ENCODE data around the gene P2RX5. TPM values are rescaled to one million over a fixed set of nuclear protein-coding genes. Genes with fewer than 3 reads are reported as not detected.
"Not testable (repeated sequence)": the region's sequence is repeated elsewhere in the genome, so short reads cannot be mapped to it uniquely, and the experiment has no call there.

P2RX5 gene
- total and polyA plus RNA-seq, 2 experiments from 2014 or later: not detected

DNA sequence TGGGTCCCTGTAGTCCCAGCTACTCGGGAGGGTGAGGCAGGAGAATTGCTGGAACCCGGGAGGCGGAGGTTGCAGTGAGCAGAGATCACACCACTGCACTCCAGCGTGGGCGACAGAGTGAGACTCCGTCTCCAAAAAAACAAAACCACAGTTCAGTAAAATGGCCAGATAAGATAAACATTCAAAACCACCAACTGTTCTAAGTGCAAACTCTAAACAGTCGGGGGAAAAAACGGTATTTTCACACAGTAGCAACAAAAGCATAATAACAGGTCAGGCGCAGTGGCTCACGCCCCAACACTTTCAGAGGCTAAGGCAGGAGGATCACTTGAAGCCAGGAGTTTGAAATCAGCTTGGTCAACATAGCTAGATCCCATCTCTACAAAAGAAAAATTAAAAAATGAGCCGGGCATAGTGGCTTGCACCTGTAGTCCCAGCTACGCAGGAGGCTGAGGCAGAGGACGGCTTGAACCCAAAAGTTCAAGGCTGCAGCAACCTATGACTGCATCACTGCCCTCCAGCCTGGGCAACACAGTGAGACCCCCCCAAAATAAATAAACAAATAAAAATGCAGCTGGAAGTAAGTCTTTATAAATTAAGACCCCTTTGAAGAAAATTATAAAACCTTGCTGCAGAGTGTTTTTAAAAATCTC is 17.0 kb upstream of the P2RX5 start:
- TF ChIP-seq, protein P1, sequence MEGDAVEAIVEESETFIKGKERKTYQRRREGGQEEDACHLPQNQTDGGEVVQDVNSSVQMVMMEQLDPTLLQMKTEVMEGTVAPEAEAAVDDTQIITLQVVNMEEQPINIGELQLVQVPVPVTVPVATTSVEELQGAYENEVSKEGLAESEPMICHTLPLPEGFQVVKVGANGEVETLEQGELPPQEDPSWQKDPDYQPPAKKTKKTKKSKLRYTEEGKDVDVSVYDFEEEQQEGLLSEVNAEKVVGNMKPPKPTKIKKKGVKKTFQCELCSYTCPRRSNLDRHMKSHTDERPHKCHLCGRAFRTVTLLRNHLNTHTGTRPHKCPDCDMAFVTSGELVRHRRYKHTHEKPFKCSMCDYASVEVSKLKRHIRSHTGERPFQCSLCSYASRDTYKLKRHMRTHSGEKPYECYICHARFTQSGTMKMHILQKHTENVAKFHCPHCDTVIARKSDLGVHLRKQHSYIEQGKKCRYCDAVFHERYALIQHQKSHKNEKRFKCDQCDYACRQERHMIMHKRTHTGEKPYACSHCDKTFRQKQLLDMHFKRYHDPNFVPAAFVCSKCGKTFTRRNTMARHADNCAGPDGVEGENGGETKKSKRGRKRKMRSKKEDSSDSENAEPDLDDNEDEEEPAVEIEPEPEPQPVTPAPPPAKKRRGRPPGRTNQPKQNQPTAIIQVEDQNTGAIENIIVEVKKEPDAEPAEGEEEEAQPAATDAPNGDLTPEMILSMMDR (IDR thresholded peaks at IDR 0.05; ENCODE audit: poor library complexity): no peak
- no peak for TF ChIP-seq EZH2phosphoT487 (IDR thresholded peaks at IDR 0.05; ENCODE audit: low read depth, severe bottlenecking, unreplicated experiment)
- no peak for TF ChIP-seq EZH2 (IDR thresholded peaks at IDR 0.05; ENCODE audit: borderline replicate concordance)
- WGBS (ENCODE audit: low lambda C conversion rate, missing lambda C conversion rate): 88% methylated on average over 13 of the region's 13 CpGs
- H3K9me3 ChIP-seq (ENCODE audit: low read depth): no peaks in the 10 kb centered on the region
- H3K36me3 ChIP-seq (replicated peaks; ENCODE audit: insufficient read depth, low read depth): no peaks in the 10 kb centered on the region
- no peaks in the 10 kb centered on the region for H3K4me1 ChIP-seq (ENCODE audit: insufficient read depth)
- no peak overlapping the region for H3K4me3 ChIP-seq
- no peak for DNase-seq (ENCODE audit: low spot score)
- no peaks in the 10 kb centered on the region for H4K20me1 ChIP-seq (ENCODE audit: insufficient read depth, poor library complexity, severe bottlenecking)
- no peaks in the 10 kb centered on the region for H3K9me2 ChIP-seq (replicated peaks; ENCODE audit: insufficient read depth)
- no peaks in the 10 kb centered on the region for H3K27me3 ChIP-seq
- H3K27ac ChIP-seq: no peak overlapping the region
- no peak overlapping the region for H3K4me2 ChIP-seq
- no peak overlapping the region for H2AFZ ChIP-seq
- H3K79me2 ChIP-seq: no peaks in the 10 kb centered on the region

DNA sequence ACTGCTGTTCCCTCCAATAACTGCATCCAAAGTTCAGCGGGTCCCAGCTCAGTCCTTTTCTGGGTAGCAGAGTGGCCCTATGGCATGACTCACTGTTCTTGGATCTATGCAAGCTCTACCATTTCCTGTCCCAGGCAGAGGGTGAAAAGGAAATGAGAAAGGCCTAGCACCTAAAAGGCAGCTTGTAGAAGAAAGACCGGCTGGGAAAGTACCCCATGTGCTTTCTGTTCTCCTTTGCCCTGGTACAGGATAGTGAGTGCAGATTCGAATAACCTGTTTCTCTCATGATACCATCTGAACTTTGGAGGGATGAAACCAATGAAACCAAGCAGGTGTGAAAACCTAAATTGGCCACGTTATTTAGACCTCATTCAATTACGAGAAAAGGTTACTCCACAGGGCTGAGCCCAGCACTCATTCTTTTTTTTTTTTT is 15.0 kb upstream of the P2RX5 start:
- no peak for TF ChIP-seq EZH2phosphoT487 (IDR thresholded peaks at IDR 0.05; ENCODE audit: low read depth, severe bottlenecking, unreplicated experiment)
- TF ChIP-seq, protein P1 (IDR thresholded peaks at IDR 0.05; ENCODE audit: poor library complexity): no peak
- TF ChIP-seq EZH2 (IDR thresholded peaks at IDR 0.05; ENCODE audit: borderline replicate concordance): no peak
- WGBS (ENCODE audit: low lambda C conversion rate, missing lambda C conversion rate): 91% methylated on average over 5 of the region's 5 CpGs
- H3K4me3 ChIP-seq: no peak overlapping the region
- no peak for DNase-seq (ENCODE audit: low spot score)
- no peaks in the 10 kb centered on the region for H3K36me3 ChIP-seq (replicated peaks; ENCODE audit: insufficient read depth, low read depth)
- no peaks in the 10 kb centered on the region for H3K4me1 ChIP-seq (ENCODE audit: insufficient read depth)
- H3K79me2 ChIP-seq: no peaks in the 10 kb centered on the region
- H2AFZ ChIP-seq: no peak overlapping the region
- H3K9me2 ChIP-seq (replicated peaks; ENCODE audit: insufficient read depth): no peaks in the 10 kb centered on the region
- H3K9me3 ChIP-seq (ENCODE audit: low read depth): no peaks in the 10 kb centered on the region
- no peaks in the 10 kb centered on the region for H4K20me1 ChIP-seq (ENCODE audit: insufficient read depth, poor library complexity, severe bottlenecking)
- no peaks in the 10 kb centered on the region for H3K27me3 ChIP-seq
- H3K4me2 ChIP-seq: no peak overlapping the region
- H3K27ac ChIP-seq: no peak overlapping the region

DNA sequence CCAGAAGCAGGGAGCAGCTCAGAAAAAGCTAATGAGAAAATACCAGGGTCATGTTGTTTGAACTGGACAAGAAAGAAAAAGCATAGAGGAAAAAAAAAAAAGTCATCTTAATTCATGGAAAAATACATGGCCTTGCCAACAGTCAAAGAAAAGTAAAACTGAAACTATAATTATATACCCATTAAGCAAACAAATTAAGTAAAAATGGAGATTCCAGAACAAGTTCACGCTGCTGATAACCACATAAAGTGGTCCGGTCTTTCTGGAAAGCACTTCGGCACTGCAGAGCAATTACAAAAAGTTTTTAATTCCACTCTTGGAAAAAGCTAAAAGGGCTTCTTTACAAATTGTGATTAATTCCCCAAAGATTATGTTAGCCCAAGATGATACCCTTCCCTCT is 12.4 kb upstream of the P2RX5 start:
- Histone ChIP-seq H3K36me3 (replicated peaks; ENCODE audit: insufficient read depth, low read depth) (no peaks in the 10 kb centered on the region), H3K27ac (no peak overlapping the region), H3K4me1 (ENCODE audit: insufficient read depth) (no peaks in the 10 kb centered on the region), H2AFZ (no peak overlapping the region), H3K4me2 (no peak overlapping the region), H4K20me1 (ENCODE audit: insufficient read depth, poor library complexity, severe bottlenecking) (no peaks in the 10 kb centered on the region), H3K9me2 (replicated peaks; ENCODE audit: insufficient read depth) (no peaks in the 10 kb centered on the region), H3K4me3 (no peak overlapping the region), H3K9me3 (ENCODE audit: low read depth) (no peaks in the 10 kb centered on the region), H3K79me2 (no peaks in the 10 kb centered on the region), H3K27me3 (no peaks in the 10 kb centered on the region)
- TF ChIP-seq, protein P1 (IDR thresholded peaks at IDR 0.05; ENCODE audit: poor library complexity): no peak
- TF ChIP-seq EZH2 (IDR thresholded peaks at IDR 0.05; ENCODE audit: borderline replicate concordance): no peak
- no peak for TF ChIP-seq EZH2phosphoT487 (IDR thresholded peaks at IDR 0.05; ENCODE audit: low read depth, severe bottlenecking, unreplicated experiment)
- WGBS (ENCODE audit: low lambda C conversion rate, missing lambda C conversion rate): 94% methylated on average over 3 of the region's 3 CpGs
- DNase-seq (ENCODE audit: low spot score): no peak

DNA sequence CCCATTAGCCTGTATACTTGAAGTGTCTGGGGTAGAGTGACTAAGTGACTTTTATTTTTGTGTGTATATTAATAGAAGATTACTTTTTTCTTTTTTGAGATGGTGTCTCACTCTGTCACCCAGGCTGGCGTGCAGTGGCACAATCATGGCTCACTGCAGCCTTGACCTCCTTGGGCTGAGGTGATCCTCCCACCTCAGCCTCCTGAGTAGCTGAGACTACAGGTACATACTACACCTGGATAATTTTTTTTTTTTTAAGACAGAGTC is 9.7 kb upstream of the P2RX5 start:
- H3K36me3 ChIP-seq (replicated peaks; ENCODE audit: insufficient read depth, low read depth); H2AFZ ChIP-seq; H3K79me2 ChIP-seq; H3K4me2 ChIP-seq; H3K9me3 ChIP-seq (ENCODE audit: low read depth); H4K20me1 ChIP-seq (ENCODE audit: insufficient read depth, poor library complexity, severe bottlenecking); H3K27me3 ChIP-seq; DNase-seq (ENCODE audit: low spot score); H3K9me2 ChIP-seq (replicated peaks; ENCODE audit: insufficient read depth); H3K4me3 ChIP-seq; H3K4me1 ChIP-seq (ENCODE audit: insufficient read depth); H3K27ac ChIP-seq: not testable (repeated sequence)
- WGBS (ENCODE audit: low lambda C conversion rate, missing lambda C conversion rate): 97% methylated on average over 1 of the region's 1 CpG
